ENCODE results near the gene CBLN1.

- no peak for TF ChIP-seq GATA2 (IDR thresholded peaks at IDR 0.05; ENCODE audit: low read depth, low read length)
- TF ChIP-seq GATA3 (IDR thresholded peaks at IDR 0.05; ENCODE audit: low read depth, low read length) = no peak
These were observed 1.9 kb upstream of the CBLN1 start for GRCh38 chr16:49283376-49284049.

All from SH-SY5Y (cell line).